Measurements from ENCODE around the gene AGTR1.

Gene AGTR1

DNA sequence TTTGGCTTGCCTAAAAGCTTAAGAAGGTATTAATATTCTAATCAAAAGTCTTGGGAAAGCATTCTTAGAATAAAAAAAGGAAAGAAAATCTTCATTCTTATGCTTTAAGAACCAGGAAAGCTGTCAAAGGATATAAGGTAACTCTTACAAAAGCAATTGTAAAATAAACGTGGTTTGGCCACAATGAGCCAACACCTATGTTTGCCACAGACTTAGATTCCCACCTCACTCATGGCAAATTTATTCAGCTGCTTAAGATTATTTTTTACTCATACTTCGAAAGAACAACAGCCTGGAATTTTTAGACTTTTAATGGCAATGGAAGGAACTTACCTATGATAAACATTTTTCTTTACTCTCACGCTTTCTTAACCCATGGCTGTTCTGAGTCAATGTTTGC is 38.4 kb downstream of the AGTR1 start:
- H2AFZ ChIP-seq (ENCODE audit: insufficient read depth, low read length, poor library complexity) = no peak overlapping the region
- no peaks in the 10 kb centered on the region for H3K79me2 ChIP-seq (ENCODE audit: control insufficient read depth, insufficient read depth, low read length, poor library complexity)
- no peak overlapping the region for H2BK120ac ChIP-seq (ENCODE audit: insufficient read depth, low read length, poor library complexity)
- no peak overlapping the region for H2BK5ac ChIP-seq (ENCODE audit: low read depth, low read length, poor library complexity)
- no peaks in the 10 kb centered on the region for H3K36me3 ChIP-seq (ENCODE audit: control insufficient read depth in 1 of 2, insufficient read depth in 2 of 2, low read length in 2 of 2)
- no CpG with 5 or more reads among the region's 3 CpGs for WGBS (ENCODE audit: extremely low coverage, insufficient coverage, insufficient read length)
- no peak overlapping the region for H3K4me2 ChIP-seq (ENCODE audit: low read length)
- H3K4me1 ChIP-seq (ENCODE audit: control insufficient read depth in 1 of 2, insufficient read depth in 2 of 2, low read length in 2 of 2) = no peaks in the 10 kb centered on the region
- no peak overlapping the region for H3K23ac ChIP-seq (ENCODE audit: low read length)
- no peak for DNase-seq
- H3K9ac ChIP-seq (ENCODE audit: low read length) = no peak overlapping the region
- no peak overlapping the region for H3K27ac ChIP-seq (ENCODE audit: low read depth, low read length)
- no peak overlapping the region for H4K91ac ChIP-seq (ENCODE audit: low read depth, low read length)
- no peak overlapping the region for H3K4ac ChIP-seq (ENCODE audit: low read depth, low read length)
- H2AK5ac ChIP-seq (ENCODE audit: low read length) = no peak overlapping the region
- H3K4me3 ChIP-seq (ENCODE audit: low read depth, low read length) = no peak overlapping the region
- no peaks in the 10 kb centered on the region for H3K27me3 ChIP-seq (ENCODE audit: insufficient read depth, low read length)
- H3K79me1 ChIP-seq (ENCODE audit: low read length) = no peaks in the 10 kb centered on the region
- no peak overlapping the region for H4K8ac ChIP-seq (ENCODE audit: low read depth, low read length)
- H3K18ac ChIP-seq (ENCODE audit: low read length) = no peak overlapping the region
- H4K12ac ChIP-seq (ENCODE audit: low read depth, low read length) = no peak overlapping the region
- no peak overlapping the region for H2BK12ac ChIP-seq (ENCODE audit: low read length)
- H3K14ac ChIP-seq (ENCODE audit: low read length) = no peak overlapping the region
- no peaks in the 10 kb centered on the region for H3K9me3 ChIP-seq (ENCODE audit: insufficient read depth, low read depth, low read length)

DNA sequence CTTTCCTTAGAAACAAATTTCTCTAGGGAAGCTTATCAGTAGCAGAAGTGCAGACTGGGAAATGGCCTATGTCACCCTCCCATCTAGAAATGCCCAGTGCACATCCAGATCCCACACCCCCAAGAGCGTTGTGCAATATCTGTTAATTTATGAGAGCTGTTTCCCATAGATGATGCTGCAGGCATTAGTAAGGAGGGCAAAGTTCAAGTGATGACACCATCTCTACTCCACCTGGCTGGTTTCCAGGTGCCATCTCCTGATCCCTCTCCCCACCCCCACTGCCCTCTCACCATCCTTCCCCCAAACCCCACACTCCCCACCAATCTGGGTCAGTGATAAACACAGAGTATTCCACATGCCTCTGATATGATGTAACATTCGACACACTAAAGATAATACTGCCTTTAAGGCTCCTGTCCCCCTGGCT is 39.4 kb downstream of the AGTR1 start:
- no peak overlapping the region for H4K12ac ChIP-seq (ENCODE audit: low read depth, low read length)
- H3K36me3 ChIP-seq (ENCODE audit: control insufficient read depth in 1 of 2, insufficient read depth in 2 of 2, low read length in 2 of 2) = no peaks in the 10 kb centered on the region
- no peak overlapping the region for H3K27ac ChIP-seq (ENCODE audit: low read depth, low read length)
- H3K79me2 ChIP-seq (ENCODE audit: control insufficient read depth, insufficient read depth, low read length, poor library complexity) = no peaks in the 10 kb centered on the region
- no peak overlapping the region for H2AK5ac ChIP-seq (ENCODE audit: low read length)
- WGBS (ENCODE audit: extremely low coverage, insufficient coverage, insufficient read length) = no CpG with 5 or more reads among the region's 2 CpGs
- H3K4me2 ChIP-seq (ENCODE audit: low read length) = no peak overlapping the region
- H4K8ac ChIP-seq (ENCODE audit: low read depth, low read length) = no peak overlapping the region
- H3K23ac ChIP-seq (ENCODE audit: low read length) = no peak overlapping the region
- no peak overlapping the region for H3K4ac ChIP-seq (ENCODE audit: low read depth, low read length)
- H3K4me1 ChIP-seq (ENCODE audit: control insufficient read depth in 1 of 2, insufficient read depth in 2 of 2, low read length in 2 of 2) = no peaks in the 10 kb centered on the region
- H3K27me3 ChIP-seq (ENCODE audit: insufficient read depth, low read length) = no peaks in the 10 kb centered on the region
- no peak for DNase-seq
- no peak overlapping the region for H2AFZ ChIP-seq (ENCODE audit: insufficient read depth, low read length, poor library complexity)
- H2BK5ac ChIP-seq (ENCODE audit: low read depth, low read length, poor library complexity) = no peak overlapping the region
- no peaks in the 10 kb centered on the region for H3K79me1 ChIP-seq (ENCODE audit: low read length)
- H2BK120ac ChIP-seq (ENCODE audit: insufficient read depth, low read length, poor library complexity) = no peak overlapping the region
- no peak overlapping the region for H3K18ac ChIP-seq (ENCODE audit: low read length)
- no peak overlapping the region for H4K91ac ChIP-seq (ENCODE audit: low read depth, low read length)
- no peak overlapping the region for H3K14ac ChIP-seq (ENCODE audit: low read length)
- H2BK12ac ChIP-seq (ENCODE audit: low read length) = no peak overlapping the region
- H3K9me3 ChIP-seq (ENCODE audit: insufficient read depth, low read depth, low read length) = no peaks in the 10 kb centered on the region
- no peak overlapping the region for H3K9ac ChIP-seq (ENCODE audit: low read length)
- H3K4me3 ChIP-seq (ENCODE audit: low read depth, low read length) = no peak overlapping the region

DNA sequence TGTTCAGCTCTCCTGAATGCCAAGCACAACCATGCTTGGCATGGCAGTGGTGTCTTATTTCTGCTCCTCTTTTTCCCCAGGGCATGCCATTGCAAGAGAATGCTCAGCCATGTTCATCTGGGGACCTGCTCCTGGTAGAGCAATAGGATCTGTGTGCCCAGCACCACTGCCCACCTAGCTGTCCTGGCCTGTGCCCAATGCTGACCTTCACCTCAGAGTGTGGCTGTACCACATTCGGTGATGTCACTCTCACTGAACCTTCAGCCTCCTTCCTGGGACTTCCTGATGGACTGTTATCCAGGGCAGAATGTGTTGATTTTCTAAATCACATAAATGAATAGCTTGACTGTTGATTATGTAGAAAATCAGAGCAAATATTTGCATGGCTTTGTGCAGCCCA is 42.0 kb downstream of the AGTR1 start:
- Histone ChIP-seq H3K27ac (ENCODE audit: low read depth, low read length) (no peak overlapping the region), H2BK12ac (ENCODE audit: low read length) (no peak overlapping the region), H3K27me3 (ENCODE audit: insufficient read depth, low read length) (no peaks in the 10 kb centered on the region), H2BK5ac (ENCODE audit: low read depth, low read length, poor library complexity) (no peak overlapping the region), H3K36me3 (ENCODE audit: control insufficient read depth in 1 of 2, insufficient read depth in 2 of 2, low read length in 2 of 2) (no peaks in the 10 kb centered on the region), H3K4me1 (ENCODE audit: control insufficient read depth in 1 of 2, insufficient read depth in 2 of 2, low read length in 2 of 2) (no peaks in the 10 kb centered on the region), H3K4ac (ENCODE audit: low read depth, low read length) (no peak overlapping the region), H3K18ac (ENCODE audit: low read length) (no peak overlapping the region), H3K4me3 (ENCODE audit: low read depth, low read length) (no peak overlapping the region), H3K23ac (ENCODE audit: low read length) (no peak overlapping the region), H3K79me2 (ENCODE audit: control insufficient read depth, insufficient read depth, low read length, poor library complexity) (no peaks in the 10 kb centered on the region), H2BK120ac (ENCODE audit: insufficient read depth, low read length, poor library complexity) (no peak overlapping the region), H2AK5ac (ENCODE audit: low read length) (no peak overlapping the region), H2AFZ (ENCODE audit: insufficient read depth, low read length, poor library complexity) (no peak overlapping the region), H4K12ac (ENCODE audit: low read depth, low read length) (no peak overlapping the region), H3K79me1 (ENCODE audit: low read length) (no peaks in the 10 kb centered on the region), H3K14ac (ENCODE audit: low read length) (no peak overlapping the region), H3K9me3 (ENCODE audit: insufficient read depth, low read depth, low read length) (no peaks in the 10 kb centered on the region), H3K4me2 (ENCODE audit: low read length) (no peak overlapping the region), H4K8ac (ENCODE audit: low read depth, low read length) (no peak overlapping the region), H4K91ac (ENCODE audit: low read depth, low read length) (no peak overlapping the region), H3K9ac (ENCODE audit: low read length) (no peak overlapping the region)
- no CpG with 5 or more reads among the region's 1 CpG for WGBS (ENCODE audit: extremely low coverage, insufficient coverage, insufficient read length)
- no peak for DNase-seq

DNA sequence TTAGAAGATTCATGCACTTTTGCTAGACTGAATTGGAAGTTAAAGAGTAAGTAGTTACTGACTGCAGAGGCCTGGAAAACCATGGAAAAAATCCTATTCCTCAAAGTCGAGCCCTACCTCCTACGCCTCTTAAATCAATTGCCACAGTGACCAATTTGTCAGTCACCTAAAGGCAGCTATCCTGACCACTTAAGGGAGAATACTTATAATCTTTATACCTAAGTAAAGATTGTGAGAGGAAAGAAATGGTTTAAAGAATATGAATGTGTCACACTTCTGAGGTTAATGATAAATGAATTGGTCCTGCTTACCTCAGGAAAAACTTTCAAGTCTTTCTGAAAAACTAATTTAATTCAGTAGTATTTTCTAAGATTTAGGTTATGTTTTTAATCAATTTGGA is 42.6 kb downstream of the AGTR1 start:
- Histone ChIP-seq H3K4me2 (ENCODE audit: low read length) (no peak overlapping the region), H2BK12ac (ENCODE audit: low read length) (no peak overlapping the region), H3K79me2 (ENCODE audit: control insufficient read depth, insufficient read depth, low read length, poor library complexity) (no peaks in the 10 kb centered on the region), H3K27me3 (ENCODE audit: insufficient read depth, low read length) (no peaks in the 10 kb centered on the region), H3K9ac (ENCODE audit: low read length) (no peak overlapping the region), H3K79me1 (ENCODE audit: low read length) (no peaks in the 10 kb centered on the region), H4K8ac (ENCODE audit: low read depth, low read length) (no peak overlapping the region), H3K36me3 (ENCODE audit: control insufficient read depth in 1 of 2, insufficient read depth in 2 of 2, low read length in 2 of 2) (no peaks in the 10 kb centered on the region), H3K18ac (ENCODE audit: low read length) (no peak overlapping the region), H3K14ac (ENCODE audit: low read length) (no peak overlapping the region), H4K12ac (ENCODE audit: low read depth, low read length) (no peak overlapping the region), H2AK5ac (ENCODE audit: low read length) (no peak overlapping the region), H2BK120ac (ENCODE audit: insufficient read depth, low read length, poor library complexity) (no peak overlapping the region), H2AFZ (ENCODE audit: insufficient read depth, low read length, poor library complexity) (no peak overlapping the region), H3K9me3 (ENCODE audit: insufficient read depth, low read depth, low read length) (no peaks in the 10 kb centered on the region), H4K91ac (ENCODE audit: low read depth, low read length) (no peak overlapping the region), H3K23ac (ENCODE audit: low read length) (no peak overlapping the region), H3K27ac (ENCODE audit: low read depth, low read length) (no peak overlapping the region), H3K4me3 (ENCODE audit: low read depth, low read length) (no peak overlapping the region), H2BK5ac (ENCODE audit: low read depth, low read length, poor library complexity) (no peak overlapping the region), H3K4ac (ENCODE audit: low read depth, low read length) (no peak overlapping the region), H3K4me1 (ENCODE audit: control insufficient read depth in 1 of 2, insufficient read depth in 2 of 2, low read length in 2 of 2) (no peaks in the 10 kb centered on the region)
- WGBS (ENCODE audit: extremely low coverage, insufficient coverage, insufficient read length) = no CpG with 5 or more reads among the region's 2 CpGs
- DNase-seq = no peak

All from trophoblast cell (in vitro differentiated cells and primary cell).